CD4-positive, alpha-beta T cell treated with Interleukin-21 for 1 hour (primary cell): ENCODE results near the gene NBEAL1.
"Not testable (repeated sequence)": the region's sequence is repeated elsewhere in the genome, so short reads cannot be mapped to it uniquely, and the experiment has no call there.

Experiments
- DNase-seq: peaks from one replicate; pipeline ENCODE4 v3.0.0-alpha.2; 2020

The NBEAL1 gene

DNA sequence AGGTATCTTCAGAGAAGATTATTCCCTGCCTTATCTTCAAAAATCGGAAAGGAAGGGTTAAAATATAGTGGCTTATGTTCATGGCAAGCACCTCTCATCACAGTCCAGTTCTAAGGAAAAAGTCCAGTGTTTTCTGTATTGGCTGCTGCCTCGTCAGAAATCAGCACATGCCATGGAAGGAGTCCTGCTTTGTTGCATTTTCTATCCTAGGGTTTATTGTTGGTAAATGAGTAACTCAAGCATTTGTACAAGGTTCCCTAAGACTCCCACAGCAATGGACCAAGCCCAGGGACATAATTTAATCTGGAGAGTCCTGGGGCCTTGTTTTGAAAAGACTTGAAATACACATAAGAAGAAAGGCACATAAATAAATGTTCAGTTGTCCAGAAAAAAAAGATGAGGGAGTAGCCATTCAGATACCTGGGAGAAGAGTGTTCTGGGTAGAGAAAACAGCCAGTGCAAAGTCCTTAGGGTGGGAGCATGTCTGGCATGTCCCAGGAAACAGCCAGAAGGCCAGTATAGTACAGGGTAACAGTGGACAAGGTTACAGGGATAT, 26.4 kb downstream of the NBEAL1 start:
- DNase-seq, result no peak

DNA sequence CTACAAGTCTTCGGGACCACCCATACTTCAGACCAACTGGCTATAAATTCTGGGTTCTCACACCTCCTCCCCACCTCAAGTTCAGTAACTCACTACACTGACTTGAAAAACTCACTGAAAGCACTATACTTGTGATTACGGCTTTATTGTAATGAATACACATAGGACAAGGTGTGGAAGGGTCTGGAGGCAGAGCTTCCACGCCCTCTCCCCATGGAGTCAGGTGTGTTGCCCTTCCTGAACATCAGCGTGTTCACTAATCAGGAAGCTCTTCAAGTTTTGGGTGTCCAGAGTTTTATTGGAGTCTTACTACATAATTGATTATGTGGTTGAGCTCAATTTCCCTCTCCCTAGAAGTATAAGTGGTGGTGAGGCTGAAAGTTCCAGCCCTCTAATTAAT, 27.5 kb downstream of the NBEAL1 start:
- no peak for DNase-seq

DNA sequence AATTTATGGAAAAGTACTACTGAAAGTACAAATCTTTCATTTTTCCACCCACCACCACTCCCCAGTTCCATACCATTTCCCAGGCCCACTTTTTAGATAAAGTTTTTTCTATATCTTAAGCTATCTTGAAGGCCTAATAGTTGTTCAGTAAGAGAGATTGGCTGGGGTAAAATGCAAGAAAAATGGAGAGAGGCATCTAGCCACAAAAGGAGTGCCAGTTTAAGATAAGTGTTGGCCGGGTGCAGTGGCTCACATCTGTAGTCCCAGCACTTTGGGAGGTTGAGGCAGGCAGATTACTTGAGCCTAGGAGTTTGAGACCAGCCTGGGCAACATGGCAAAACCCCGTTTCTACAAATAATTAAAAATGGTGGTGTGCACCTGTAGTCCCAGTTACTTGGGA, 28.6 kb downstream of the NBEAL1 start:
- no peak for DNase-seq

DNA sequence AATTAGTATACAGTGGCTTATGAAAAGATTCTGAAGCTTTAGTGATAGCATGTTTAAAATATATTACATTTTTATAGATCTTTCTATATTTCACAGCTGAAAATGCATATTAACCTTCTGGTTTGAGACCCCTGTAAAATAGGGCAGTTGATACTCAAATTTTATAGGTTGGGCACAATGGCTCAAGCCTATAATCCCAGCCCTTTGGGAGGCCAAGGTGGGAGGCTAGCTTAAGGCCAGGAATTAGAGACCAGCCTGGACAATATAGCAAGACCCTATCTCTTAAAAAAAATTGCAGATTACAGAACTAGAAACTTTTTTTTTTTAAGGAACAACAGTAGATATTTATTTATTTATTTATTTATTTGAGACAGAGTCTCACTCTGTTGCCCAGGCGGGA, 31.2 kb downstream of the NBEAL1 start:
- DNase-seq, result no peak

GRCh38 chr2:203052539-203052938, 37.9 kb downstream of the NBEAL1 start:
- no peak for DNase-seq

- DNase-seq, result no peak
Observed at GRCh38 chr2:203059567-203060240, 45.0 kb downstream of the NBEAL1 start.

DNA sequence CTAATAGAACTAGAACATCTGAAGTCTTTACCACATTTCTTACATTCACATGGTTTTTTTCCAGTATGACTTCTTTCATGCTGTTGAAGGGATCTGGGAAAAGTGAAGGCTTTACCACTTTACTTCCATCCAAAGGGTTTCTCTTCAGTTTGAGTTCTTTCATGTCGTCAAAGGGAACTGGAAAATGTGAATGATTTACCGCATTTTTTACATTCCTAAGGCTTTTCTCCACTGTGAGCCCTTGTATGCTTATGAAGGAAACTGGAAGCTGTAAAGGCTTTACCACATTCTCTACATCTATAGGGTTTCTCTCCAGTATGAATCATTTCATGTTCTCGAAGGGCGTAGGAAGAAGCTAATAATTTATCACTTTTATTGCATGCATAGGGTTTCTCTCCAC, 46.7 kb downstream of the NBEAL1 start:
- no peak for DNase-seq

DNA sequence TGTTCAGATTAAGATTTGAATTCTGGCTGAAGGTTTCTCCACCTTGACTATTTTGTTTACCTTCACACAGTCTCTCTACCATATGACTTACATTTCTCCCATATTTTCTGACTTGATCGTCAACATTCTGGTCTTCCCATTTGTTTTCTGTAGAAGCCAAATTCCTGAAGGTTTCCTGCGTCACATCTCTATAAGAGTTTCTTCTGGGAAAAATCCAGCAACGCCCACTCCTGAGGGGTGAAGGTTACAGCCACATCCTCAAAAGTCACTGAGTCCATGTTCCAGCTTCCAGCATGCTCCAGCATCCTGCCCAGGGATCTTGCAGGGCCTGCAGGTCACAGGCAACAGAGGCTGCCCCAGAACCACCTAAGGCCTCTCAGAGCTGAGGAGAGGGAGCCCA, 47.5 kb downstream of the NBEAL1 start:
- DNase-seq, result no peak

DNA sequence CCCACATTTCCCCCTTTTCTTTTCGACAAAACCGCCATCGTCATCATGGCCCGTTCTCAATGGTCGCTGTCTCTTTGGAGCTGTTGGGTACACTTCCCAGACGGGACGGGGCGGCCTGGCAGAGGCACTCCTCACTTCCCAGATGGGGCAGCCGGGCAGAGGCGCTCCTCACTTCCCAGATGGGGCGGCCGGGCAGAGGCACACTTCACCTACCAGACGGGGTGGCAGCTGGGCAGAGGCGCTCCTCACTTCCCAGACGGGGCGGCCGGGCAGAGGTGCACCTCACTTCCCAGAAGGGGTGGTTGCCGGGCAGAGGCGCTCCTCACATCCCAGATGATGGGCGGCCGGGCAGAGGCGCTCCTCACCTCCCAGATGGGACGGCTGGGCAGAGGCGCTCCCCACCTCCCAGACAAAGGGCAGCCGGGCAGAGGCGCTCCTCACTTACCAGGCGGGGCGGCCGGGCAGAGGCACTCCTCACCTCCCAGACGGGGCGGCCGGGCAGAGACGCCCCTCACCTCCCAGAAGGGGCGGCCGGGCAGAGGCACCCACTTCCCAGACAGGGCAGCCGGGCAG, 51.9 kb downstream of the NBEAL1 start:
- not testable (repeated sequence) for DNase-seq

- no peak for DNase-seq
Observed at GRCh38 chr2:203070701-203071100, 56.0 kb downstream of the NBEAL1 start.

DNA sequence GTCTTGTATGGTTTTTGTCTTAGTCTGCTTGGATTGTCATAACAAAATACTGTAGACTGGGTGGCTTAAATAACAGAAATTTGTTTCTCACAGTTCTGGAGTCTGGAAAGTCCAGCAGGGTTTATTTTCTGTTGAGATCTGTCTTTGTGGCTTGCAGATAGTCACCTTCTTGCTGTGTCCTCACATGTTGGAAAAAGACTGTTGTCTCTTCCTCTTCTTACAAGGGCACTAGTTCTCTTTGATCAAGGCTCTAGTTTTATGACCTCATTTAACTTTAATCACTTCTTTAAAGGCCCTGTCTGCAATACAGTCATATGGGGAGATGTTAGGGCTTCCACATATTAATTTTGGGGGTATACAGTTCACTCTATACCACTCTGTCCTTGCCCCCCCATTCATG, 56.5 kb downstream of the NBEAL1 start:
- no peak for DNase-seq

DNA sequence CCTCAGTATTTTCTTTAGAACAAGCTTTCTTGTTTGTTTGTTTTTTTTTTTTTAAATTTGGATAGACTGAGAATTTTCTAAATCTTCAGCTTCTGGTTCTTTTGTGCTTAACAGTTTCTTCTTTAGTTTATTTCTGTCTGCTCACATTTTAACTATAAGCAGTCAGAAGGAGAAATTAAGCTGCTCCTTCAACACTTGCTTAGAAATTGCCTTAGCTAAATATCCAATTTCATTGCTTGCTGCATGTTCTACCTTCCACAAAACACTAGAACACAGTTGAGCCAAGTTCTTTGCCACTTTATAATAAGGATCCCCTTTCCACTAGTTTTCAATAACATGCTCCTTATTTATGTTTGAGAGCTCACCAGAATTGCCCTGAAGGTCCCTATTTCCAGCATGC, 57.7 kb downstream of the NBEAL1 start:
- no peak for DNase-seq

DNA sequence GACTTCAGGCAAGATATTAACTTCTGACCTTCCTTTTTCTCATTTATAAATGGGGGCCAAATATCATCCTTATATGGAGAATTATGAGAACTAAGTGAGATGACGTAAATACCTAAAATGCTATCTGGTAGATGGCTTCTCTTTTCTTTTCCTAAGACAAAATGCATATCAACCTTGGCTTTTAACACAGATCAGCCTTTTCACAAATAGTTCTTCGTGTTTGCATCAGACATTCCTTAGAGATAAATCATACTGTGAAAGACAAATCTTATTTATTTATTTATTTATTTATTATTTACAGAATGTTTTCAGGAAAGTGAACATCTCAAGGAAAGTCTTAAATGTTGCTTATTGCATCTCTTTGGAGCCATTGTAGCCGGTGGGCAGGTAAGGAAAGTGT, 62.8 kb downstream of the NBEAL1 start:
- no peak for DNase-seq

GRCh38 chr2:203080447-203081045, 65.9 kb downstream of the NBEAL1 start:
- no peak for DNase-seq

DNA sequence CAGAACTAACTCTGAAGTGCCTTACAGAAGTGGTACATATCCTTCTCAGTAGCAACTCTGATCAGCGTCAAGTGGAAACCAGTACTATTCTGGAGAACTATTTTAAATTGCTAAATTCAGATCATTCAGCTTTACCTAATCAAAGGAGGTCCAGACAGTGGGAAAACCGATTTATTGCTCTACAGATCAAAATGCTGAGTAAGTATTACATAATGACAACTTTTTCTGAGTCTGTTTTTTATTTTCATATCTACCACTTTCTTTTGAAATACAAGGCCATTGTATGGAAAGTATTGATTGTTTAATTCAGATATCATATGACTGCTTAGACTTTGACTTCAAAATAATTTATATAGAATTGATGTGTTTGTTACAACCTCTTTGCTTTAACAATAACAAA, 68.7 kb downstream of the NBEAL1 start:
- DNase-seq, result no peak

DNA sequence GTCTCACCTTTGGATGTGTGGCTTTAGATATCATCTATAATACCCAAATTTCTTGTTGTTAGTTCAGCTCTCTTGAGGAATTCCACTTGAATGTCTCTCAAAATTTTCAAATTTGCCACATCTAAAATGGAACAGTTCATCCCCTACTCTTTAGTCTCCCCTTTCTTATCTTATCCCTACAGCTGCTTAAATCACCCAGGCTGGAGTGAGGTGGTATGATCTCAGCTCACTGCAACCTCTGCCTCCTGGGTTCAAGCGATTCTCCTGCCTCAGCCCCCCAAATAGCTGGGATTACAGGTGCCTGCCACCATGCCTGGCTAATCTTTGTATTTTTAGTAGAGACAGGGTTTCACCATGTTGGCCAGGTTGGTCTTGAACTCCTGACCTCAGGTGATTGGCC, 71.7 kb downstream of the NBEAL1 start:
- not testable (repeated sequence) for DNase-seq

DNA sequence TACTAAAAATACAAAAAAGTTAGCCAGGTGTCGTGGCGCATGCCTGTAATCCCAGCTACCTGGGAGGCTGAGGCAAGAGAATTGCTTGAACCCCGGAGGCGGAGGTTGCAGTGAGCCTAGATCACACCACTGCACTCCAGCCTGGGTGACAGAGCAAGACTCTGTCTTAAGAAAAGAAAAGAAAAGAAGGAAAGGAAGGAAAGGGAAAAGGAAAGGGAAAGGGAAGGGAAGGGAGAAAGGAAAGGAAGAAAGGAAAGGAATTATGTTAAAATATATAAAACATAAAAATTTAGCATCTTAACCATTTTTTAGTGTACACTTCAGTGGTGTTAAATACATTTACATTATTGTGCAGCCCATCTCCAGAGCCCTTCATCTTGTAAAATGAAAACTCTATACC, 76.0 kb downstream of the NBEAL1 start:
- DNase-seq, result not testable (repeated sequence)

DNA sequence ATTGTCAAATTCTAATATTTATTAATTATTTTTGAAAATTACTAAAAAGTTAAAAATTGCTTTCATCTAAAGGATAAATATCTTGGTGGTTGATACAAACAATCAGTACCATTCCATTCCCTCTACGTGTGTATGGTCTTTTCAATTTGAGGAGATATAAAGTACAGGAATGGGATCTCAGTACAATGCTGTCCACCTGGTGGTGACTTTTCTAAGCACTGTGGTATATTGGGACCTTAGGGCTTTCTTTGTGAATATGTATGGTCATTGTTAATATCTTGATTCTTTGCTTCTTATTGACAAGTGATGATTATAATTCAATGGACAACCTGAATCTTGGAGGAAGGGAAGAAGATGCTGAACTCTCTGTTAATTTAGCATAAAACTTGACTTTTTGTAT, 83.1 kb downstream of the NBEAL1 start:
- no peak for DNase-seq

DNA sequence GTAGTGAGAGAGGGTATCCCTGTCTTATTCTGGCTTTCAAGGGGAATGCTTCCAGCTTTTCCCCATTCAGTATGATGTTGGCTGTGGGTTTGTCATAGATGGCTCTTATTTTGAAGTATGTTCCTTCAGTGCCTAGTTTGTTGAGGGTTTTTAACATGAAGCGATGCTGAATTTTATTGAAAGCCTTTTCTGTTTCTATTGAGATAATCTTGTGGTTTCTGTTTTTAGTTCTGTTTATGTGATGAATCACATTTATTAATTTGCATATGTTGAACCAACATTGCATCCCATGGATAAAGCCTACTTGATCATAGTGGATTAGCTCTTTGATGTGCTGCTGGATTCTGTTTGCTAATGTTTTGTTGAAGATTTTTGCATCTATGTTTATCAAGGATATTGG, 87.7 kb downstream of the NBEAL1 start:
- DNase-seq, result not testable (repeated sequence)

DNA sequence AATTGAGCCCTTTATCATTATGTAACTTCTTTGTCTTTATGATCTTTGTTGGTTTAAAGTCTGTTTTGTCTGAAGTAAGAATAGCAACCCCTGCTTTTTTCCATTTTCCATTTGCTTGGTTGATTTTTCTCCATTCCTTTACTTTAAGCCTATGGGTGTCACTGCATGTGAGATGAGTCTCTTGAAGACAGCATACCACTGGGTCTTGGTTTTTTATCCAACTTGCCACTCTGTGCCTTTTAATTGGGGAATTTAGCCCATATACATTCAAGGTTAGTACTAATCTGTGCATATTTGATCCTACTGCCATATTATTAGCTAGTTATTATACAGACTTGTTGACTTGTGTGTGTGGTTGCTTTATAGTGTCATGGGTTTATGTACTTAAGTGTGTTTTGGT, 89.6 kb downstream of the NBEAL1 start:
- no peak for DNase-seq

- no peak for DNase-seq
Observed at GRCh38 chr2:203105996-203106395, 91.3 kb downstream of the NBEAL1 start.

DNA sequence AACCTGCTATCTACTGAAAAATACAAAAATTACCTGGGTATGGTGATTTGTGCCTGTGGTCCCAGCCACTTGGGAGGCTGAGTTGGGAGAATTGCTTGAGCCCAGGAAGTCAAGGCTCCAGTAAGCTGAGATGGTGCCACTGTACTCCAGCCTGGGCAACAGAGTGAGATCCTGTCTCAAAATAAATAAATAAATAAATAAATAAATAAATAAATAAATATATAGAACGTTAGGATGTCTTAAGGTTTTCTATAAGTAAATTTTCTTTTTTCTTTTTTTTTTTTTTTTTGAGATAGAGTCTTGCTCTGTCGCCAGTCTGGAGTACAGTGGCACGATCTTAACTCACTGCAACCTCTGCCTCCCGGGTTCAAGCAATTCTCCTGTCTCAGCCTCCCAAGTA, 95.8 kb downstream of the NBEAL1 start:
- DNase-seq, result not testable (repeated sequence)

DNA sequence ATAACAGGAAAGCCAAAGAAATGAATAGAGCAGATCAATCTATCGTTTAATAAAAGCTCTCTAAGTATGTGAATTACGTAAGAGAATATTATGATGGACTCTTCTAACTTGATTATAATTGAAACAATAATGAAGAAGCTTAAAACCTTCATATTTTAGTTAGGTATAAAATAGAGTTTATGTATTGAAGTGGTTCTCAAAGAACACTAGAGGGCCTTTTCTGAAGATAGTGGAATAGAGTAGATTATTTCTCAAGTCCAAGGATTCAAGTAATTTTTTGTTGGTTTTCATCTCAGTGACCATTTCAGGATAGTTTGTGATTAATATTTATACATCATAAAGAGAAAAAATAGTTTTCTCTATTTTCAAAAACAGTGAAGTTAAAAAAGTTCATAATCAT, 97.7 kb downstream of the NBEAL1 start:
- DNase-seq, result no peak

GRCh38 chr2:203115201-203115700, 100.6 kb downstream of the NBEAL1 start:
- DNase-seq, result not testable (repeated sequence)
